H9 (cell line): ENCODE measurements around the gene AP3D1. TPM values are rescaled to one million over a fixed set of nuclear protein-coding genes. Genes with fewer than 3 reads are reported as not detected.

Experiments
- DNase-seq: peaks from one replicate; pipeline ENCODE4 v3.0.0-alpha.2; 2017
- H2AFZ ChIP-seq: one replicate; pipeline ENCODE4 v1.6.1; 2013; ENCODE audit warnings: mild to moderate bottlenecking, low read length, control low read depth, moderate library complexity
- H2AK5ac ChIP-seq: 2 replicates; pipeline ENCODE4 v1.6.1; 2013; ENCODE audit warnings: low read length, control low read depth, mixed read lengths; ENCODE audit not compliant: insufficient read length
- H2BK120ac ChIP-seq: one replicate; pipeline ENCODE4 v1.6.1; 2013; ENCODE audit warnings: low read depth, mild to moderate bottlenecking, low read length, control low read depth, inconsistent platforms; ENCODE audit not compliant: poor library complexity, severe bottlenecking
- H2BK12ac ChIP-seq: 2 replicates; pipeline ENCODE4 v1.6.1; 2013; ENCODE audit warnings: low read length, control low read depth, mixed read lengths, low read depth; ENCODE audit not compliant: insufficient read length
- H2BK15ac ChIP-seq: 2 replicates; pipeline ENCODE4 v1.6.1; 2013; ENCODE audit warnings: low read depth, low read length, control low read depth
- H2BK20ac ChIP-seq: one replicate; pipeline ENCODE4 v1.6.1; 2013; ENCODE audit warnings: low read depth, mild to moderate bottlenecking, low read length, control low read depth, inconsistent platforms; ENCODE audit not compliant: poor library complexity, severe bottlenecking
- H2BK5ac ChIP-seq: 2 replicates; pipeline ENCODE4 v1.6.1; 2013; ENCODE audit warnings: low read length, control low read depth, mixed read lengths; ENCODE audit not compliant: insufficient read length
- H3K14ac ChIP-seq: 2 replicates; pipeline ENCODE4 v1.6.1; 2013; ENCODE audit warnings: low read length, control low read depth; ENCODE audit not compliant: insufficient read depth
- H3K18ac ChIP-seq: 2 replicates; pipeline ENCODE4 v1.6.1; 2013; ENCODE audit warnings: low read depth, mild to moderate bottlenecking, mixed read lengths, low read length, control low read depth; ENCODE audit not compliant: insufficient read length
- H3K23ac ChIP-seq: 2 replicates; pipeline ENCODE4 v1.6.1; 2013; ENCODE audit warnings: low read length, control low read depth, mixed read lengths, low read depth; ENCODE audit not compliant: insufficient read length
- H3K23me2 ChIP-seq: 2 replicates; pipeline ENCODE4 v1.6.1; 2013; ENCODE audit warnings: low read depth, mild to moderate bottlenecking, mixed read lengths, low read length, control low read depth; ENCODE audit not compliant: insufficient read length, poor library complexity, severe bottlenecking
- H3K27ac ChIP-seq: 2 replicates; pipeline ENCODE4 v1.5.1; 2013; ENCODE audit warnings: low read length, control low read depth, mixed read lengths, low read depth; ENCODE audit not compliant: insufficient read length
- H3K27me3 ChIP-seq: 2 replicates; pipeline ENCODE4 v1.6.1; 2013; ENCODE audit warnings: low read length, control low read depth, inconsistent platforms; ENCODE audit not compliant: insufficient read depth
- H3K4ac ChIP-seq: 2 replicates; pipeline ENCODE4 v1.6.1; 2013; ENCODE audit warnings: low read depth, mild to moderate bottlenecking, control low read depth, inconsistent platforms, low read length, moderate library complexity
- H3K4me1 ChIP-seq: 2 replicates; pipeline ENCODE4 v1.6.1; 2013; ENCODE audit warnings: low read length, control low read depth, inconsistent platforms; ENCODE audit not compliant: insufficient read depth
- H3K4me2 ChIP-seq: 2 replicates; pipeline ENCODE4 v1.6.1; 2013; ENCODE audit warnings: low read length, control low read depth, mixed read lengths; ENCODE audit not compliant: insufficient read length, insufficient read depth
- H3K56ac ChIP-seq: 2 replicates; pipeline ENCODE4 v1.6.1; 2013; ENCODE audit warnings: low read depth, mild to moderate bottlenecking, mixed read lengths, low read length, control low read depth; ENCODE audit not compliant: insufficient read length
- H3K79me1 ChIP-seq: 2 replicates; pipeline ENCODE4 v1.6.1; 2013; ENCODE audit warnings: low read depth, mild to moderate bottlenecking, moderate library complexity, low read length, control low read depth, inconsistent platforms; ENCODE audit not compliant: insufficient read depth, poor library complexity, severe bottlenecking
- H3K79me2 ChIP-seq: 2 replicates; pipeline ENCODE4 v1.6.1; 2013; ENCODE audit warnings: low read length, control low read depth, inconsistent platforms; ENCODE audit not compliant: insufficient read depth
- H3K9ac ChIP-seq: 2 replicates; pipeline ENCODE4 v1.6.1; 2013; ENCODE audit warnings: low read length, control low read depth, mixed read lengths; ENCODE audit not compliant: insufficient read length; ENCODE audit errors: extremely low read depth
- H3K9me3 ChIP-seq: one replicate; pipeline ENCODE4 v1.6.1; 2013; ENCODE audit warnings: low read depth, low read length, inconsistent platforms; ENCODE audit not compliant: control insufficient read depth
- H3T11ph ChIP-seq: one replicate; pipeline ENCODE4 v1.6.1; 2013; ENCODE audit warnings: mild to moderate bottlenecking, low read length, control low read depth, inconsistent platforms
- H4K20me1 ChIP-seq: one replicate; pipeline ENCODE4 v1.6.1; 2013; ENCODE audit not compliant: control insufficient read depth, insufficient read length, insufficient read depth
- H4K5ac ChIP-seq: 2 replicates; pipeline ENCODE4 v1.6.1; 2013; ENCODE audit warnings: low read depth, mild to moderate bottlenecking, mixed read lengths, low read length, control low read depth; ENCODE audit not compliant: insufficient read length
- H4K8ac ChIP-seq: replicated peaks from 2 replicates; pipeline ENCODE4 v1.6.1; 2013; ENCODE audit warnings: low read length, control low read depth, mixed read lengths, low read depth; ENCODE audit not compliant: insufficient read length
- H4K91ac ChIP-seq: 2 replicates; pipeline ENCODE4 v1.6.1; 2013; ENCODE audit warnings: low read depth, mild to moderate bottlenecking, moderate library complexity, mixed read lengths, low read length, control low read depth; ENCODE audit not compliant: insufficient read length
- H3K27ac Mint-ChIP-seq, 3 experiments: 2 replicates in 2 of 3; 3 replicates in 1 of 3; pipeline ENCODE4 v1.8.0; 2020 to 2021; ENCODE audit warnings: mixed read lengths in 3 of 3, mild to moderate bottlenecking in 1 of 3, moderate library complexity in 1 of 3
- H3K27me3 Mint-ChIP-seq: 2 replicates; pipeline ENCODE4 v1.8.0; 2021; ENCODE audit warnings: low read depth, mild to moderate bottlenecking, moderate library complexity, mixed read lengths
- H3K36me3 Mint-ChIP-seq, 3 experiments: 2 replicates in 2 of 3; 3 replicates in 1 of 3; pipeline ENCODE4 v1.8.0; 2020 to 2021; ENCODE audit warnings: low read depth in 3 of 3, mixed read lengths in 3 of 3; ENCODE audit not compliant: insufficient read depth in 1 of 3
- H3K4me1 Mint-ChIP-seq, 2 experiments: 2 replicates each; pipeline ENCODE4 v1.8.0; 2020; ENCODE audit warnings: mixed read lengths in 2 of 2
- H3K4me3 Mint-ChIP-seq, 2 experiments: 2 replicates in 1 of 2; 3 replicates in 1 of 2; pipeline ENCODE4 v1.8.0; 2020 to 2021; ENCODE audit warnings: mild to moderate bottlenecking in 2 of 2, mixed read lengths in 2 of 2, moderate library complexity in 1 of 2
- H3K9me3 Mint-ChIP-seq, 2 experiments: 2 replicates in 1 of 2; 3 replicates in 1 of 2; pipeline ENCODE4 v1.8.0; 2020; ENCODE audit warnings: mild to moderate bottlenecking in 2 of 2, mixed read lengths in 2 of 2, moderate library complexity in 1 of 2
- WGBS: extraction: QIAGEN DNeasy Blood & Tissue Kit; methylation state at CpG from one replicate; pipeline ENCODE4 v1.1.7; 2013; ENCODE audit warnings: missing lambda C conversion rate, low lambda C conversion rate, mixed read lengths; ENCODE audit not compliant: insufficient read length; ENCODE audit errors: extremely low coverage; 5-methylcytosine and 5-hydroxymethylcytosine counted together
- total RNA-seq: library from RNA; stranded (reverse); gene quantifications from 2 replicates; pipeline ENCODE4 v1.2.1, GENCODE V29; 2021
- TF ChIP-seq, protein P1 (sequence below): fragments of 200-600 bp; sonication (generic); conservative IDR thresholded peaks from 3 replicates; pipeline ENCODE4 v1.8.0; 2021; ENCODE audit warnings: antibody characterized with exemption, mild to moderate bottlenecking

Gene AP3D1
- total RNA-seq, 1 experiment from 2014 or later = 142 TPM

GRCh38 chr19:2111886-2112285, 39.5 kb downstream of the AP3D1 start:
- Histone ChIP-seq H4K5ac (no peak overlapping the region), H3K23ac (no peak overlapping the region), H3K18ac (no peak overlapping the region), H3K79me1 (no peaks in the 10 kb centered on the region), H3K9ac (no peak overlapping the region), H4K8ac (no peak overlapping the region), H3K4me1 (no peaks in the 10 kb centered on the region), H3K9me3 (no peaks in the 10 kb centered on the region), H2BK12ac (no peak overlapping the region), H2BK5ac (no peak overlapping the region), H3K27me3 (no peaks in the 10 kb centered on the region), H3K14ac (no peak overlapping the region), H3K4me2 (no peak overlapping the region), H4K20me1 (no peaks in the 10 kb centered on the region), H2BK120ac (no peak overlapping the region), H2AK5ac (no peak overlapping the region), H3K56ac (no peak overlapping the region), H4K91ac (no peak overlapping the region), H3K23me2 (no peaks in the 10 kb centered on the region), H2BK20ac (no peak overlapping the region), H3K79me2 (no peaks in the 10 kb centered on the region), H3K27ac (no peak overlapping the region), H2BK15ac (no peak overlapping the region), H3K4ac (no peak overlapping the region), H2AFZ (no peak overlapping the region), H3T11ph (no peak overlapping the region)
- no peaks in the 10 kb centered on the region; a peak in 1 of 5 replicates for H3K9me3 Mint-ChIP-seq
- H3K36me3 Mint-ChIP-seq = peaks cover 46 to 76% (median 73%) of the 10 kb centered on the region in 3 experiments
- H3K4me1 Mint-ChIP-seq = no peaks in the 10 kb centered on the region
- H3K27ac Mint-ChIP-seq = peak overlapping the region in 1 of 3 experiments; percentile 13; a peak in 1 of 7 replicates
- DNase-seq = no peak
- no peaks in the 10 kb centered on the region; the same call in 1 of the 2 replicates for H3K27me3 Mint-ChIP-seq
- TF ChIP-seq, protein P1, sequence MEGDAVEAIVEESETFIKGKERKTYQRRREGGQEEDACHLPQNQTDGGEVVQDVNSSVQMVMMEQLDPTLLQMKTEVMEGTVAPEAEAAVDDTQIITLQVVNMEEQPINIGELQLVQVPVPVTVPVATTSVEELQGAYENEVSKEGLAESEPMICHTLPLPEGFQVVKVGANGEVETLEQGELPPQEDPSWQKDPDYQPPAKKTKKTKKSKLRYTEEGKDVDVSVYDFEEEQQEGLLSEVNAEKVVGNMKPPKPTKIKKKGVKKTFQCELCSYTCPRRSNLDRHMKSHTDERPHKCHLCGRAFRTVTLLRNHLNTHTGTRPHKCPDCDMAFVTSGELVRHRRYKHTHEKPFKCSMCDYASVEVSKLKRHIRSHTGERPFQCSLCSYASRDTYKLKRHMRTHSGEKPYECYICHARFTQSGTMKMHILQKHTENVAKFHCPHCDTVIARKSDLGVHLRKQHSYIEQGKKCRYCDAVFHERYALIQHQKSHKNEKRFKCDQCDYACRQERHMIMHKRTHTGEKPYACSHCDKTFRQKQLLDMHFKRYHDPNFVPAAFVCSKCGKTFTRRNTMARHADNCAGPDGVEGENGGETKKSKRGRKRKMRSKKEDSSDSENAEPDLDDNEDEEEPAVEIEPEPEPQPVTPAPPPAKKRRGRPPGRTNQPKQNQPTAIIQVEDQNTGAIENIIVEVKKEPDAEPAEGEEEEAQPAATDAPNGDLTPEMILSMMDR = no peak
- no peak overlapping the region for H3K4me3 Mint-ChIP-seq
- no CpG with 5 or more reads among the region's 20 CpGs for WGBS
